Thoracic aorta (tissue), 2 donors: ENCODE data around the gene KCNE1. TPM values are rescaled to one million over a fixed set of nuclear protein-coding genes. Genes with fewer than 3 reads are reported as not detected.

Experiments
- ATAC-seq: fragments of 150-250 bp; one replicate; pipeline ENCODE4 v1.8.0; 2017; ENCODE audit warnings: low read depth; ENCODE audit not compliant: insufficient number of reproducible peaks, low FRiP score
- DNase-seq: peaks from one replicate; pipeline ENCODE4 v3.0.0-alpha.2; 2020; ENCODE audit warnings: low spot score
- H3K27ac ChIP-seq, 2 donors: fragments of 200-600 bp; sonication (generic); 1 replicate in 1 of 2; 2 replicates in 1 of 2; pipeline ENCODE4 v1.5.1; 2016; ENCODE audit warnings: mild to moderate bottlenecking in 2 of 2, moderate library complexity in 2 of 2
- H3K27me3 ChIP-seq: fragments of 200-600 bp; sonication (generic); replicated peaks from 2 replicates; pipeline ENCODE4 v1.6.0; 2016; ENCODE audit warnings: mild to moderate bottlenecking; ENCODE audit not compliant: insufficient read depth
- H3K36me3 ChIP-seq: fragments of 200-600 bp; sonication (generic); one replicate; pipeline ENCODE4 v1.5.1; 2016
- H3K4me1 ChIP-seq, 2 donors: fragments of 200-600 bp; sonication (generic); 1 replicate in 1 of 2; 2 replicates in 1 of 2; pipeline versions ENCODE4 v1.5.1 to v1.6.0; 2016; ENCODE audit warnings: low read depth in 2 of 2, mild to moderate bottlenecking in 1 of 2; ENCODE audit not compliant: control insufficient read depth in 1 of 2
- H3K4me3 ChIP-seq: fragments of 200-600 bp; sonication (generic); 2 replicates; pipeline ENCODE4 v1.5.1; 2016; ENCODE audit warnings: mild to moderate bottlenecking
- H3K9me3 ChIP-seq: fragments of 200-600 bp; sonication (generic); 2 replicates; pipeline ENCODE4 v1.5.1; 2016
- CTCF ChIP-seq: fragments of 200-600 bp; sonication (generic); IDR thresholded peaks from one replicate; pipeline ENCODE4 v1.5.1; 2019; ENCODE audit warnings: antibody characterized with exemption
- total RNA-seq, 2 donors: library from RNA; depleted of rRNA; stranded (reverse); fragments of >200 nt; gene quantifications; one replicate each; pipeline versions ENCODE4 v1.1.0 to v1.2.3, GENCODE V29; 2016

The KCNE1 gene
- total RNA-seq, 2 donors from 2014 or later = 10.8 TPM

GRCh38 chr21:34520281-34520680 lies 8.3 kb upstream of the KCNE1 start:
- H3K36me3 ChIP-seq = peaks cover 21% of the 10 kb centered on the region
- ATAC-seq = no peak
- H3K4me1 ChIP-seq = peaks cover 18 to 63% of the 10 kb centered on the region in 2 donors
- no peak for DNase-seq
- H3K27me3 ChIP-seq = no peaks in the 10 kb centered on the region
- H3K9me3 ChIP-seq = no peaks in the 10 kb centered on the region
- H3K4me3 ChIP-seq = no peak overlapping the region
- peak overlapping the region; percentile 33 to 48 for H3K27ac ChIP-seq
- TF ChIP-seq CTCF = no peak

GRCh38 chr21:34519694-34520093 lies 7.7 kb upstream of the KCNE1 start:
- H3K27ac ChIP-seq = peak overlapping the region in 1 of 2 donors; percentile 48
- no peak for ATAC-seq
- H3K36me3 ChIP-seq = peaks cover 21% of the 10 kb centered on the region
- H3K4me1 ChIP-seq = peaks cover 16 to 58% of the 10 kb centered on the region in 2 donors
- no peak for DNase-seq
- H3K9me3 ChIP-seq = no peaks in the 10 kb centered on the region
- no peak for TF ChIP-seq CTCF
- no peaks in the 10 kb centered on the region for H3K27me3 ChIP-seq
- no peak overlapping the region for H3K4me3 ChIP-seq

GRCh38 chr21:34519016-34519415 lies 7.0 kb upstream of the KCNE1 start:
- H3K27ac ChIP-seq = peak overlapping the region; percentile 45 to 48
- H3K36me3 ChIP-seq = peaks cover 21% of the 10 kb centered on the region
- no peak overlapping the region for H3K4me3 ChIP-seq
- no peaks in the 10 kb centered on the region for H3K27me3 ChIP-seq
- no peaks in the 10 kb centered on the region for H3K9me3 ChIP-seq
- ATAC-seq (no peak), DNase-seq (no peak)
- no peak for TF ChIP-seq CTCF
- H3K4me1 ChIP-seq = peaks cover 16 to 51% of the 10 kb centered on the region in 2 donors

GRCh38 chr21:34518301-34518700 lies 6.3 kb upstream of the KCNE1 start:
- peaks cover 12 to 45% of the 10 kb centered on the region in 2 donors for H3K4me1 ChIP-seq
- ATAC-seq (no peak), DNase-seq (no peak)
- H3K27me3 ChIP-seq = no peaks in the 10 kb centered on the region
- peaks cover 21% of the 10 kb centered on the region for H3K36me3 ChIP-seq
- H3K4me3 ChIP-seq = no peak overlapping the region
- peak overlapping the region; percentile 45 to 48 for H3K27ac ChIP-seq
- H3K9me3 ChIP-seq = no peaks in the 10 kb centered on the region
- TF ChIP-seq CTCF = no peak

- H3K4me1 ChIP-seq = peaks cover 9 to 39% of the 10 kb centered on the region in 2 donors
- no peak overlapping the region for H3K4me3 ChIP-seq
- no peaks in the 10 kb centered on the region for H3K9me3 ChIP-seq
- ATAC-seq (no peak), DNase-seq (no peak)
- no peak for TF ChIP-seq CTCF
- H3K27me3 ChIP-seq = no peaks in the 10 kb centered on the region
- H3K27ac ChIP-seq = peak overlapping the region; percentile 45 to 48
- peaks cover 18% of the 10 kb centered on the region for H3K36me3 ChIP-seq
Observed at GRCh38 chr21:34517491-34518245, 5.7 kb upstream of the KCNE1 start.
